HG03432 (cell line): ENCODE measurements around the gene TNFSF15.

Source experiments
- ATAC-seq: cut with Tn5 transposase; IDR thresholded peaks from one replicate; pipeline ENCODE4 v1.9.1; 2021; ENCODE audit warnings: mild to moderate bottlenecking, moderate library complexity; ENCODE audit not compliant: unreplicated experiment

Gene TNFSF15

GRCh38 chr9:114825126-114825795 lies 19.4 kb upstream of the TNFSF15 start:
- ATAC-seq: no peak

DNA sequence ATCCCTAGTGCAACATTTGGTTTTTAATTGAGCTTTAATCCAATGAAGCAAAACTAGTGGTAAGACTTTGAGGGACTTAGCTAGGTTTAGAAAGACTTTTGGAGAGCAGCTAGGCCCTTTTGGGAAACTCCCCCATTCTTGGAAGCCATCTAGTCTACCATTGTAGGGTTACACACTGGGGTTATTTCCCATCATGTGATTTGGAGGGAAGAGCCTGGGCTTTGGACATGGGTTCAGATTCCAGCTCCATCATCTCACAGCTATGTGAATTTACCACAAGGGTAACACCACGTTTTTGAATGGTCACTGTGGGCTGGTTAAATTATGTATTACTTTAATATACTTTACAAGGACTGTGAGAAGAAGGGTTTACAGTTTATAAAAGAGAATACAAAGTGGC lies 18.3 kb upstream of the TNFSF15 start:
- ATAC-seq: no peak

DNA sequence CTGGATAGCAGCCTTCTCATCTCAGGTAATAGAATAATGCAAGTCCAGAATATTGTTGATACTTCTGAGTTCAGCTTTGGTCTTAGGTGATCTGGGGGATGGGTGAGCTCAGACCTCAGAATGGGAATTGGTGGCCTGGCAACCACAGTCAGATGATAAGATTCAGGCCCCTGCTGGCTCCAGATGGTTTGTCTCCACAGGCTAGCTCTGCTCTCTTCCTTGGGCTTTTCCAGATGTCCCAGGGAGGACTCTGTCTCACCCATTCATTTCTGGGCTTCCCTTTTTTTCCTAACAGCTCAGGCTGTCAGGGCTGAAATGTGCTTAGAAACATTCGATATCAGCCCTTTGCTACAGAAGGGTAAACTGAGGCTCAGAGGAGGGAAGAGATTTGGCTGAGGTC lies 17.6 kb upstream of the TNFSF15 start:
- no peak for ATAC-seq

DNA sequence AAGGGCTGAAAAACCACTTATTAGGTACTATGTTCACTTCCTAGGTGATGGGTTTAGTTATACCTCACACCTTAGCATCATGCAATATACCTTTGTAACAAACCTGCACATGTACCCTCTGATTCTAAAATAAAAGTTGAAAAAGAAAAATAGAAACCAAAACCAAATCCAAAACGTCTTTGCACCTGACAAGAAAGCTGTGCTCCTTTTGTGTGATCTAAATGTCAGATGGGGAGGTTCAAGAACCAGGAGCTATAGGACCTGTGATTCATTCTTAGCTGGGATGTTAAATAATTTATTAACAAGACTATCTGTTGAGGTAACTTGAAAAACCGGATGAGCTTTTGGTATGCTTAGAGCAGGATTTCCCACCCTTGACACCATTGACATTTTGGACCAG lies 16.9 kb upstream of the TNFSF15 start:
- ATAC-seq: no peak

DNA sequence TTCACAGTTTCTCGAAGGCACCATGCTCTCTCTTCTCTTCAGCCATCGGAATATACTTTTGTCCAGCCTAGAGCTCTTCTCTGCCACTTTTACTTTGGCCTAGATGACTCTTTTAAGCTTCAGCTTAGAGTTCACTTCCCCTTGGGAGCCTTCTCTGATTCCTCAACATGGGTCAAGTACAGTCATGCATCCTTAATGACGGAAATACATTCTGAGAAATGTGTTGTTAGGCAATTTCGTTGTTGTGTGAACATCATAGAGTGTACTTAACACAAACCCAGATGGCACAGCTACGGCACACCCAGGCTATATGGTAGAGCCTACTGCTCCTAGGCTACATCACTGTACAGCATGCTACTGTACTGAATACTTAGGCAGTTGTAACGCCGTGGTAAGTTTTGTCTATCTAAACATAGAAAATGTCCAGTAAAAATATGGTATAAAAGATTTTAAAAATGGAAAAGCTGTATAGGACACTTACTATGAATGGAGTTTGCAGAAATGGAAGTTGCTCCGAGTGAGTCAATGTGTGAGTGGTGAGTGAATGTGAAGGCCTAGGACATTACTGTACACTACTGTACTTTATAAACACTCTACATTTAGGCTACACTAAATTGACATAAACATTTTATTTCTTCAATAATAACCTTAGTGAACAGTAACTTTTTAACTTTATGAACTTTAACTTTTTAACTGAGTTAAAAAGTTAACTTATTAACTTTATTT lies 15.1 kb upstream of the TNFSF15 start:
- ATAC-seq: no peak

DNA sequence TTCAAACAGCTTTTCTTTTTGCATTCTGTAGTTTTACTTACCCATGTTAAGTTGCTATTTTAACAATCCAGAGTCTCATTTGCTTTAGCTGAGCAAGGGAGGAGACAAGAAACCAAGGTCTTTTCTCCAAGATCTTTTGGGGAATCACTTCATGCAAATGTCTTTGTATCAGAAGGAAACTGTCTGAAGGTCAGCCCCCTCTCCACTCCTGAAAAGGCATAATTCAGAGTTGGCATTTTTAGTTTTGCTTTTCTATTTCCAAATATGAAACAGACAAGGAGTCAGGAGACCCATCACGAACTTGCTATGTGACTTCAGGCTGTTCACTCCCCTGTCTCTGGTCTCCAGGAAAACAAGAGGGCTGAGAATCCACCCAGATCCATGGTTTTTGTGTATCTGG lies 12.3 kb upstream of the TNFSF15 start:
- no peak for ATAC-seq

DNA sequence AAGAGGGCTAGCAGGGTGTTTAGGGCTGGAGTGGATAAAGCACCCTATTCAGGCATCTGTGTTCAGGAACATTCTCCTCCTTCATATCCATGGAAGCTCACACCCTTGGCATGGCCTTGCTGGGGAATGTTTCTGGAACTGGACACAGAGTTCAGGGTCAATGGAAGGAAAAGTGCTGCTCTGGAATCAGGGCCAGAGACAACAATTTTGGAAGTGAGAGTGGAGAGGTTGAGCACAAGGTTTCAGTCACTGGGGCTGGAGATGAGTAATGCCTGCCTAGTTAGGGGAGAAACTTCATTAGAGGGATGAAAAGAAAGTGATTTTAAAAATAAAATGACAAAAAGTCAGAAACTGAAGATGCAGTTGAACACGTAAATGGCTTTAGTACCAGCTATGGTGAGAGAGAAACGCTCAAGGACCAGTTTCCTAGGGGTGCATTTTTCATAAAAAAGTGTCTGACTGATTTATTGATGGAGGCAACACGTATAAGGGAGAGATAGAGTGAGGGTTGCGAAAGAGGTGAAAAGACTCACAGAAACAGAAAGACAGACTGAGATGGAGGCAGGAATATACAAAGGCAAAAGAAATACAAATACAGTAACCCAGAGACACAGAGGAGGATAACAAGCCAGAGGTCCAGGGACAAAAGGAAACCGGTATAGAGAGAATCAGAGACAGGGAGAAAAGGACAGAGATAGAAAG lies 8.0 kb upstream of the TNFSF15 start:
- no peak for ATAC-seq

GRCh38 chr9:114811966-114812636 lies 6.3 kb upstream of the TNFSF15 start:
- no peak for ATAC-seq

- no peak for ATAC-seq
Observed at GRCh38 chr9:114811301-114811700, 5.5 kb upstream of the TNFSF15 start.

DNA sequence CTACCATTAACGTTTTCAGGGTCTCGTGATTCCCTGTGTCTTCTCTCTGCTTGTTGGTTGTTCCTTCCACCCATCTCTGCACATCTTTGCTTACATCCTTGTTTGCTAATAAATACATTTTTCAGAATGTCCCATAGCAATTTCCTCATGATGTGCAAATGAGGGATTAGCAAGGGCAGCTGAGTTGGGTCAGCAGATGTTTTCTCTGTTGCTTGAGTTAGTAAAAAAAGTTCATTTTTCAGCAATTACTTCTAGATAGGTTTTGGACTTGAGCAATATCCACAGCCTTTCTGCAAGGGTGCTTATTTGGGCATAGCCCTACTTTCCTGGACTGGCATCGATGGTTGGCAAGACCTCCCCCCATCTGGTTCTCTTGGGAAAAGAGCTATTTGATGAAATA lies 4.8 kb upstream of the TNFSF15 start:
- ATAC-seq: no peak

DNA sequence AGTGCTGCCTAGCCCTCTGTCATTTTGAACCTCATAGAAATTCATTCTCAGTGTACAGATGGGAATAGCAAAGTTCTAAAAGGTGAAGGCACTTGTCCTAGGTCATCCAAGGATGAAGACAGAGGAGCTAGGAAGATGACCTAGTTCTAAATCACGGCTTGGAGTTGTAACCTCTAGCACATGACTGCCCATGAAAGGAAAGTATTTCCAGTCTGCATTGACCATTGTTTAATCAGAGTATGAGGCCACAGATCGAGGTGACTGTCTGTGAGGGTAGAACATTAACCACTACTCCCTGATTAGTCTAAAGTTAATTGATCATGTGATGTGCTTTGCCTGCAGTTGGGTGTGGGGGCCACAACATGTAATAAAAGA lies 674 bp upstream of the TNFSF15 start:
- peak; percentile 29 for ATAC-seq

- no peak for ATAC-seq
Observed at GRCh38 chr9:114804505-114804904, 1.3 kb downstream of the TNFSF15 start.

DNA sequence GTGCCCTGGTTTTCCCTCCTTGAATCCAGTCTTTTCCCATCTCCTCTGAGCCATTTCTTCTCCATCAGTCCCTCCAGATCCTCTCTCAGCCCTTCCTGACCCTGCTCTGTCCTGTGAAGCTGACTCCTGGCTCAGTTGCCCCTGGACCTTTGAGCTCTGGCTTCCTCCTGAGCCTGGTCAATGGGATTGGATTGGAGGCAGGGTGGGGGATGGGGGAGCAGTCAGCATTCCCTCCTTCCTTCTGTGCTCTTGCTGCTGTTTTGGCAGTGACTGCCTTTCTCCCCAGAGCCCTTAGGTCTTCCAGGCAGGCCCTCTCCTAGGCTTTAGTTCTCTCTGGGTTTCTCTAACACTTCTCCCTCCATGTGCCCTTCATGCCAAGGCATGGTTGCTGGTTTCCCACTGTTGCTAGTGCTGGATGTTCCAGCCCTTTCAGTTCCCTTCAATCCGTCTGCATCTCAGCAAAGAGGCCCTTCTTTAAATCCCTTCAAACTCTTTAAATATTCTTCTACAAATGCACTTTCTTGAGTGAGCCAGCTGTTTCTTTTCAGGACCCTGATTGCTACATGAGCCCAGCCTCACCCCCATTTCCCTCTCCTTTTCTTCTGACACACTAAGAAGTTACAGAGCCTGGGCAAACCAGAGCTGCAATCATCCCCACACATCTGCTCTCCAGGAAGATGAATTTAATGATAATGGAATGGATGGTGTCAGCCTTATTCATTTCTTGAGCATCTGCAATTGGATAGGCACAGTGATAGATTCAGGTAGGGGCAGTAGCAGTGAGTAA lies 2.2 kb downstream of the TNFSF15 start:
- ATAC-seq: no peak

DNA sequence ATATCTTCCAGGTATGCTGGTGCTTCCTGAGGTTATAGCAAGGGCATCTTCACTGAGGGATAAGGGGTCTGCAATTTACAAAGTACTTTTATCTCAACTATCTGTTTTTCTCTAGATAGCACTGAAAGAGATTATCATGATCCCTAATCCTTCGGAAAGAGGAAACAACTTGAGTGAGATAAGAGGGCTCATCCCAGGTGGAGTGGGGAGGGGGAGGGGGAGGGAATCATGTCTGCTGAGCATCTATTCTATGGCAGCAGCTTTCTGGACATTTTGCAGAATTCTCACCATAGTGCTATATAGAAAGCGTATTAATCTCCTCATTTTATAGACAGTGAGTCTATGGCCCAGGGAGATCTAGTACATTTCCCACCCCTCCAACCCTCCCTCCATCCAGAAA lies 5.9 kb downstream of the TNFSF15 start:
- no peak for ATAC-seq

DNA sequence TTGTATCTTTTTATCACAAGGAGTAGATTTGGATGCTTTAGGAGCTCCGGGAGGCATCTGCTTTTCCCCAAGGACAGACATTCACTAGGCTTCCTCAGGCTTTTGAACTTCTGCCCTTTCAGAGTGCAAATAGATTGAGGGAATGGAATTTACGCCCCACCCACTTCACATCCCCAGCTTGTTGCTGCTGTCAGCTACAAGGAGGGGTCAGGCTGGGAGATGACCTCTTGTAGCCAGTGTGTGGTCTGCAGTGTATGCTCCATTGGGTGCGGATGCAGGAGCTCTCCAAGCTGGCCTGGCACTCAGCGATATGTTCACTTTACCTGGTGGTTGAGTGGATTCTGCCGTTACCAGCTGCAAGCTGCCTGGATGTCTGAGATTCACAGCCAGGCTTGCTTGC lies 6.4 kb downstream of the TNFSF15 start:
- no peak for ATAC-seq

- ATAC-seq: no peak
Observed at GRCh38 chr9:114798780-114799427, 6.9 kb downstream of the TNFSF15 start.

GRCh38 chr9:114798101-114798500 lies 7.7 kb downstream of the TNFSF15 start:
- no peak for ATAC-seq

GRCh38 chr9:114792396-114792795 lies 13.4 kb downstream of the TNFSF15 start:
- no peak for ATAC-seq

- no peak for ATAC-seq
Observed at GRCh38 chr9:114791736-114792135, 14.1 kb downstream of the TNFSF15 start.

DNA sequence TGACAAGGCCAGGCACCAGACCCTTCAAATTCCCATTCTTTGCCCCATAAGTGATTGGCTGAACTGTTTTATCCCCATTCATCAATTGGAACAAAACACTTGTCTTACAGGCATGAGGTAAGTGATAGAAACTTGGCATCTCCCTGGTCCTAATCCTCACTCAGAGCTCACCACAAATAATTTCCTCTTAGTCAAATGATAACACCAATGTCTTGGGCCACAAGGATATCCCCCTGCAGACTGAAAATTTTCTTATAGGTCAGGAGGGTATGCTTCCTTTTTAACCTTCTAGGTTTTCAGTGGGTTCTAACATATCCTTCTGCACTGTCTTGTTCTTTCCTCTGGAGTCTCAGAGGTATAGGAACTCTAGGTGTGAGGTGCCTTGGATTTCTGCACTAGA lies 14.5 kb downstream of the TNFSF15 start:
- ATAC-seq: no peak
